H9 (cell line): Measurements from ENCODE around the gene UBAC1. TPM values are rescaled to one million over a fixed set of nuclear protein-coding genes. Genes with fewer than 3 reads are reported as not detected.

Source experiments
- DNase-seq: peaks from one replicate; pipeline ENCODE4 v3.0.0-alpha.2; 2017
- H2AFZ ChIP-seq: one replicate; pipeline ENCODE4 v1.6.1; 2013; ENCODE audit warnings: mild to moderate bottlenecking, low read length, control low read depth, moderate library complexity
- H2AK5ac ChIP-seq: 2 replicates; pipeline ENCODE4 v1.6.1; 2013; ENCODE audit warnings: low read length, control low read depth, mixed read lengths; ENCODE audit not compliant: insufficient read length
- H2BK120ac ChIP-seq: one replicate; pipeline ENCODE4 v1.6.1; 2013; ENCODE audit warnings: low read depth, mild to moderate bottlenecking, low read length, control low read depth, inconsistent platforms; ENCODE audit not compliant: poor library complexity, severe bottlenecking
- H2BK12ac ChIP-seq: 2 replicates; pipeline ENCODE4 v1.6.1; 2013; ENCODE audit warnings: low read length, control low read depth, mixed read lengths, low read depth; ENCODE audit not compliant: insufficient read length
- H2BK15ac ChIP-seq: 2 replicates; pipeline ENCODE4 v1.6.1; 2013; ENCODE audit warnings: low read depth, low read length, control low read depth
- H2BK20ac ChIP-seq: one replicate; pipeline ENCODE4 v1.6.1; 2013; ENCODE audit warnings: low read depth, mild to moderate bottlenecking, low read length, control low read depth, inconsistent platforms; ENCODE audit not compliant: poor library complexity, severe bottlenecking
- H2BK5ac ChIP-seq: 2 replicates; pipeline ENCODE4 v1.6.1; 2013; ENCODE audit warnings: low read length, control low read depth, mixed read lengths; ENCODE audit not compliant: insufficient read length
- H3K14ac ChIP-seq: 2 replicates; pipeline ENCODE4 v1.6.1; 2013; ENCODE audit warnings: low read length, control low read depth; ENCODE audit not compliant: insufficient read depth
- H3K18ac ChIP-seq: 2 replicates; pipeline ENCODE4 v1.6.1; 2013; ENCODE audit warnings: low read depth, mild to moderate bottlenecking, mixed read lengths, low read length, control low read depth; ENCODE audit not compliant: insufficient read length
- H3K23ac ChIP-seq: 2 replicates; pipeline ENCODE4 v1.6.1; 2013; ENCODE audit warnings: low read length, control low read depth, mixed read lengths, low read depth; ENCODE audit not compliant: insufficient read length
- H3K23me2 ChIP-seq: 2 replicates; pipeline ENCODE4 v1.6.1; 2013; ENCODE audit warnings: low read depth, mild to moderate bottlenecking, mixed read lengths, low read length, control low read depth; ENCODE audit not compliant: insufficient read length, poor library complexity, severe bottlenecking
- H3K27ac ChIP-seq: 2 replicates; pipeline ENCODE4 v1.5.1; 2013; ENCODE audit warnings: low read length, control low read depth, mixed read lengths, low read depth; ENCODE audit not compliant: insufficient read length
- H3K27me3 ChIP-seq: 2 replicates; pipeline ENCODE4 v1.6.1; 2013; ENCODE audit warnings: low read length, control low read depth, inconsistent platforms; ENCODE audit not compliant: insufficient read depth
- H3K4ac ChIP-seq: 2 replicates; pipeline ENCODE4 v1.6.1; 2013; ENCODE audit warnings: low read depth, mild to moderate bottlenecking, control low read depth, inconsistent platforms, low read length, moderate library complexity
- H3K4me1 ChIP-seq: 2 replicates; pipeline ENCODE4 v1.6.1; 2013; ENCODE audit warnings: low read length, control low read depth, inconsistent platforms; ENCODE audit not compliant: insufficient read depth
- H3K4me2 ChIP-seq: 2 replicates; pipeline ENCODE4 v1.6.1; 2013; ENCODE audit warnings: low read length, control low read depth, mixed read lengths; ENCODE audit not compliant: insufficient read length, insufficient read depth
- H3K56ac ChIP-seq: 2 replicates; pipeline ENCODE4 v1.6.1; 2013; ENCODE audit warnings: low read depth, mild to moderate bottlenecking, mixed read lengths, low read length, control low read depth; ENCODE audit not compliant: insufficient read length
- H3K79me1 ChIP-seq: 2 replicates; pipeline ENCODE4 v1.6.1; 2013; ENCODE audit warnings: low read depth, mild to moderate bottlenecking, moderate library complexity, low read length, control low read depth, inconsistent platforms; ENCODE audit not compliant: insufficient read depth, poor library complexity, severe bottlenecking
- H3K79me2 ChIP-seq: 2 replicates; pipeline ENCODE4 v1.6.1; 2013; ENCODE audit warnings: low read length, control low read depth, inconsistent platforms; ENCODE audit not compliant: insufficient read depth
- H3K9ac ChIP-seq: 2 replicates; pipeline ENCODE4 v1.6.1; 2013; ENCODE audit warnings: low read length, control low read depth, mixed read lengths; ENCODE audit not compliant: insufficient read length; ENCODE audit errors: extremely low read depth
- H3K9me3 ChIP-seq: one replicate; pipeline ENCODE4 v1.6.1; 2013; ENCODE audit warnings: low read depth, low read length, inconsistent platforms; ENCODE audit not compliant: control insufficient read depth
- H3T11ph ChIP-seq: one replicate; pipeline ENCODE4 v1.6.1; 2013; ENCODE audit warnings: mild to moderate bottlenecking, low read length, control low read depth, inconsistent platforms
- H4K20me1 ChIP-seq: one replicate; pipeline ENCODE4 v1.6.1; 2013; ENCODE audit not compliant: control insufficient read depth, insufficient read length, insufficient read depth
- H4K5ac ChIP-seq: 2 replicates; pipeline ENCODE4 v1.6.1; 2013; ENCODE audit warnings: low read depth, mild to moderate bottlenecking, mixed read lengths, low read length, control low read depth; ENCODE audit not compliant: insufficient read length
- H4K8ac ChIP-seq: replicated peaks from 2 replicates; pipeline ENCODE4 v1.6.1; 2013; ENCODE audit warnings: low read length, control low read depth, mixed read lengths, low read depth; ENCODE audit not compliant: insufficient read length
- H4K91ac ChIP-seq: 2 replicates; pipeline ENCODE4 v1.6.1; 2013; ENCODE audit warnings: low read depth, mild to moderate bottlenecking, moderate library complexity, mixed read lengths, low read length, control low read depth; ENCODE audit not compliant: insufficient read length
- H3K27ac Mint-ChIP-seq, 3 experiments: 2 replicates in 2 of 3; 3 replicates in 1 of 3; pipeline ENCODE4 v1.8.0; 2020 to 2021; ENCODE audit warnings: mixed read lengths in 3 of 3, mild to moderate bottlenecking in 1 of 3, moderate library complexity in 1 of 3
- H3K27me3 Mint-ChIP-seq: 2 replicates; pipeline ENCODE4 v1.8.0; 2021; ENCODE audit warnings: low read depth, mild to moderate bottlenecking, moderate library complexity, mixed read lengths
- H3K36me3 Mint-ChIP-seq, 3 experiments: 2 replicates in 2 of 3; 3 replicates in 1 of 3; pipeline ENCODE4 v1.8.0; 2020 to 2021; ENCODE audit warnings: low read depth in 3 of 3, mixed read lengths in 3 of 3; ENCODE audit not compliant: insufficient read depth in 1 of 3
- H3K4me1 Mint-ChIP-seq, 2 experiments: 2 replicates each; pipeline ENCODE4 v1.8.0; 2020; ENCODE audit warnings: mixed read lengths in 2 of 2
- H3K4me3 Mint-ChIP-seq, 2 experiments: 2 replicates in 1 of 2; 3 replicates in 1 of 2; pipeline ENCODE4 v1.8.0; 2020 to 2021; ENCODE audit warnings: mild to moderate bottlenecking in 2 of 2, mixed read lengths in 2 of 2, moderate library complexity in 1 of 2
- H3K9me3 Mint-ChIP-seq, 2 experiments: 2 replicates in 1 of 2; 3 replicates in 1 of 2; pipeline ENCODE4 v1.8.0; 2020; ENCODE audit warnings: mild to moderate bottlenecking in 2 of 2, mixed read lengths in 2 of 2, moderate library complexity in 1 of 2
- whole genome bisulfite sequencing: extraction: QIAGEN DNeasy Blood & Tissue Kit; methylation state at CpG from one replicate; pipeline ENCODE4 v1.1.7; 2013; ENCODE audit warnings: missing lambda C conversion rate, low lambda C conversion rate, mixed read lengths; ENCODE audit not compliant: insufficient read length; ENCODE audit errors: extremely low coverage; 5-methylcytosine and 5-hydroxymethylcytosine counted together
- total RNA-seq: library from RNA; stranded (reverse); gene quantifications from 2 replicates; pipeline ENCODE4 v1.2.1, GENCODE V29; 2021
- TF ChIP-seq, protein P1 (sequence below): fragments of 200-600 bp; sonication (generic); conservative IDR thresholded peaks from 3 replicates; pipeline ENCODE4 v1.8.0; 2021; ENCODE audit warnings: antibody characterized with exemption, mild to moderate bottlenecking

The UBAC1 gene
- total RNA-seq, 1 experiment from 2014 or later, result 47.5 TPM

DNA sequence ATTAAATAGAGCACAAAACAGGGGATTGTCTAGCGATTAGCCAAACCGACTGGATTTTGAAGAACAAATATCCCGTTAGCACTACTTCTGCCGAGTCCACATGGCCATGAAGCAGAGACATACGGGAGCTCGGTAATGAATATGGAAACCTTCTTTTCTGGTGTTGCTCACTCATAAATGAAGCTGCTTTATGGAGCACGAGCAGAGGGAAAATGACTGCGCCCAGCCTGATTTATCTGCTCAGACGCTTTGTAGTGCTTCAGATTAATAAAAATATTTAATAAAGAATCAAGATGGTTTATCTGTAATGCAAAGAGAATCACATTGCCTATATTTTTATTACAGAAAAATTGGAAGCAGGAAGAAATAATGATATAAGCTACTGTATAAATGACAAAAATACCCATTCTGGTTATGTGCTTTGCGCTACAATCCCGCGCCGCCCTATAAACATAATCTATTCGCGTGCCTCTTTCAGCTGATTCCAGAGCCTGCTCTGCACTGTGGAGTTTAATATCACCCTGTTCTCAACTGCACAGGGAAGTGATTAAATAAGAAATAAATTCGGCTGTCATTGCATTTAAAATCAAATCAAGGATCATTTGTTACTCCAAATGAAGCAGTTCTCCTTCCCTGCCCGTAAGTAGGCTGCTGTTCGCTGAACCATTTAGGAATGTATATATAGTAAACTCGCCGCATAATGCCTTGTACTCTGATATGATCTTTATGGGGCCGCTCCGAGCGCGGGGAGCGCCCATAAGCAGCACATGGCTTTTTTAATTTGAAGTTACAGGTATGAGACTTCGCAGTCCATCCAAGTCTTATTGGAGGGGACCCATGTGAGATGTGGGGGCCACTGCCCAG, 22.3 kb upstream of the UBAC1 start:
- Mint-ChIP-seq H3K27me3 (no peaks in the 10 kb centered on the region), H3K9me3 (no peaks in the 10 kb centered on the region), H3K27ac (no peak overlapping the region), H3K4me3 (no peak overlapping the region), H3K4me1 (peaks cover 3 to 10% of the 10 kb centered on the region in 2 experiments; a peak in 3 of 4 replicates), H3K36me3 (no peaks in the 10 kb centered on the region)
- Histone ChIP-seq H4K8ac (no peak overlapping the region), H3K79me1 (no peaks in the 10 kb centered on the region), H2BK15ac (no peak overlapping the region), H4K91ac (no peak overlapping the region), H3K56ac (no peak overlapping the region), H3K9me3 (no peaks in the 10 kb centered on the region), H2AFZ (no peak overlapping the region), H2AK5ac (no peak overlapping the region), H3K18ac (no peak overlapping the region), H3K27me3 (no peaks in the 10 kb centered on the region), H4K5ac (no peak overlapping the region), H2BK120ac (no peak overlapping the region), H4K20me1 (no peaks in the 10 kb centered on the region), H3K4me2 (no peak overlapping the region), H3K79me2 (no peaks in the 10 kb centered on the region), H3T11ph (no peak overlapping the region), H3K23ac (no peak overlapping the region), H2BK12ac (no peak overlapping the region), H3K4ac (no peak overlapping the region), H3K4me1 (no peaks in the 10 kb centered on the region), H3K23me2 (no peaks in the 10 kb centered on the region), H3K14ac (no peak overlapping the region; the same call in 1 of the 2 replicates), H3K27ac (no peak overlapping the region), H2BK5ac (no peak overlapping the region), H2BK20ac (no peak overlapping the region), H3K9ac (no peak overlapping the region)
- no peak for DNase-seq
- TF ChIP-seq, protein P1, sequence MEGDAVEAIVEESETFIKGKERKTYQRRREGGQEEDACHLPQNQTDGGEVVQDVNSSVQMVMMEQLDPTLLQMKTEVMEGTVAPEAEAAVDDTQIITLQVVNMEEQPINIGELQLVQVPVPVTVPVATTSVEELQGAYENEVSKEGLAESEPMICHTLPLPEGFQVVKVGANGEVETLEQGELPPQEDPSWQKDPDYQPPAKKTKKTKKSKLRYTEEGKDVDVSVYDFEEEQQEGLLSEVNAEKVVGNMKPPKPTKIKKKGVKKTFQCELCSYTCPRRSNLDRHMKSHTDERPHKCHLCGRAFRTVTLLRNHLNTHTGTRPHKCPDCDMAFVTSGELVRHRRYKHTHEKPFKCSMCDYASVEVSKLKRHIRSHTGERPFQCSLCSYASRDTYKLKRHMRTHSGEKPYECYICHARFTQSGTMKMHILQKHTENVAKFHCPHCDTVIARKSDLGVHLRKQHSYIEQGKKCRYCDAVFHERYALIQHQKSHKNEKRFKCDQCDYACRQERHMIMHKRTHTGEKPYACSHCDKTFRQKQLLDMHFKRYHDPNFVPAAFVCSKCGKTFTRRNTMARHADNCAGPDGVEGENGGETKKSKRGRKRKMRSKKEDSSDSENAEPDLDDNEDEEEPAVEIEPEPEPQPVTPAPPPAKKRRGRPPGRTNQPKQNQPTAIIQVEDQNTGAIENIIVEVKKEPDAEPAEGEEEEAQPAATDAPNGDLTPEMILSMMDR, result no peak
- WGBS, result no CpG with 5 or more reads among the region's 26 CpGs
